SKM-1 (cell line): ENCODE data around the gene PIAS1.
"Not testable (repeated sequence)": the region's sequence is repeated elsewhere in the genome, so short reads cannot be mapped to it uniquely, and the experiment has no call there.

Source experiments
- DNase-seq: peaks from one replicate; lab custom pipeline; 2025; ENCODE audit not compliant: unreplicated experiment; lab: John Stamatoyannopoulos, UW

PIAS1 gene

DNA sequence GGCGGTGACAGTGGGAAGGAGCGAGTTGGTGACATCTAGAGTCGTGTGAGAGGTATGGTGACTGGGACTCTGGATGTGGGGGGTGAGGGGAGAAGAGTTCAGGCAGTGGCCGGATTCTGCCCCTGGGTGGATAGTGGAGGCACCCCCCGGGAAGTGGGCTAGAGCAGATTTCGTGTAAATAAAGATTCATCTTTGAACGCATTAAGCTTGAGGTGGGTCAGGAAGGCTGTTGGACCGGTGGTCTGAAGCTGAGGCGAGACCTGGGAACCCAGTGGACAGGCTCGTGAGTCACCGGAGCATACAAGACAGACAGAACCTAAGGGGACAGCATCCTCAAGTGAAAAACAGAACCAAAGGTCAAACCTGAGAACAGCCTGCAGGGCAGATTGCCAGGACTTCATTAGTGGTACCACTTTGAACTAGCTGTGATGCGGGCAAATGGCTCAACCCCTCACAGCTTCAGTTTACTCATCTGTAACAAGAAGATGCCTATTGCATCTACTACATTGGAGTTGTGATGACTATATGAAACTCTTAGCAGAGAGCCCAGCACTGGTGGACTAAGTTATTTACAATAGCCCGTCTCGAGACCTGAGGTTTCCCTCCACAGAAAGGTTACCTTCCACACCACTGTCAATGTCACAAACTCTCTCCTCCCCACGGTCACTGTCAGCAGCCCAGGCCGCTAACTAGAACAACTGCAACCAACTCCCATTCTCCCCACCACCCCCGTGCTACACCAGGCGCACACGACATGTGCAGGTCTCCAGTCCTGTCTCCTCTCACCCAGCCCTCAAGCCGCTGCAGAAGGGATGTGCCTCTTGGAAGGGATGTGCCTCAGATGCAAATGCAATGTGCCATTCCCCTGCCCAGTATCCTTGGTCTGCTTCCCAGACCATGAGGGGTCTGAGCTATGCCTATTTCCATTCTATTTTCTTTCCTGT is 176.3 kb downstream of the PIAS1 start:
- DNase-seq: no peak

DNA sequence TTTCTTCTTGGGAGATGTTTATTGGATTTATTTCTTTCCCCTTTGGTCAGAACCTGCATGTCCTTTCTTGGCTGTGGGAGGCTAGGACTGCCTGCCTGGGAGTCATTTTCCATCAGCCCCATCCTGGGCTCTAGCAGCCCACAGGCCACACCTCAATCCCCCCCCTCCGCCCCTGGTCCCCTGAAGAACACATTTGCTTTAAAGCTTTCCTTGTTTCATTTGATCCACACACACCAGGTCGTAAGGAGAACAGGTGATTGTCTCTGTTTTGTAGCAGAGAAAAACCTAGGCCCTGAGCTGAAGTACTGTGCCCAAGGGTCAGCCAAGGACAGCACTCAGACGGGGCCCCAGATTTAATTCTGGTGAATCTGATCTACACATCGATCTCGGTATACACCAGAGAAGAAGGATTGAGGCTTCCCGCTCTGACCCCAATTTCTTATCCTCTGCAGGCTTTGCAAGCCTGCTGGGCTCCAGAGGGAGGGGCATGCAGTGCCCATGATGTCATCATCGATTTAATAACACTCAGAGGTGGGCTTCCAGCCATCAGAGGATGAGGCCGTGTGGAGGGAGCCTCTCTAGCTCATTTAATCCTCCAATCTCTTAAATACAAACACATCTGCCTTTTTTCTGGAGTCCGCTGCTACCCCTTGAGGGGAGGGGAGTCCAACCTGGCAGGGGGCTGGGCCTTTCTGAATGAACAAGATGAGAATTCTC is 177.1 kb downstream of the PIAS1 start:
- DNase-seq: no peak

DNA sequence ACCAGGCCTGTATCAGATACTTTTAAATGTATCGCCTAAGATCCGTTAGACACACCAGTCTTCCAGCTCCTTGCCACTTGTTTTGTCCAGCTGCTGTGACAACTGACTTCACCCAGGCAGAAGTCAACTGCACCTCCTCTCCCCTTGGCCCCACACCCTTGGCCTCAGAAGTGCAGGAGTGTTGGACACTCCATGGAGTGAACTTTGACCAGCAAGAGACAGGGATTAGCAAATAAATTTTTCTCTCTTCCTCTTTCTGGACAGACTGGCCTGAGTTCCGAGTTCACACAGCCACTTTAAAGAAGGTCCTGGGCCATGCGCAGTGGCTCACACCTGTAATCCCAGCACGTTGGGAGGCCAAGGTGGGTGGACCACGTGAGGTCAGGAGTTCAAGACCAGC is 178.3 kb downstream of the PIAS1 start:
- peak; percentile 15 for DNase-seq

DNA sequence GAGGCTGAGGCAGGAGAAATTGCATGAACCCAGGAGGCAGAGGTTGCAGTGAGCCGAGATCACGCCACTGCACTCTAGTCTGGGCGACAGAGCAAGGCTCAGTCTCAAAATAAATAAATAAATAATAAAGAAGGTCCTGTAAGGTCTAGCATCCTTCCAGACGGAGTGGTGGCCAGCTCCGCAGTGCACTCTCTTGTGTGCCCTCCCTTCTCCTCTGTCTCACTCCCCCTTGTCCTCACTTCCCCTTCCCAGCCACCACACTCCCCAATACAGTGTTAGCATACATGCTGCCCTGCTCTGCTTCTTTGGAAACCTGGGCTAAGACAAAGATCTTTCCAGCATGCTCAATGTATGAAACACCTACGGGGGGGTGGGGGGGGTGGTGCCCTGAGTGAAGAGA is 178.8 kb downstream of the PIAS1 start:
- DNase-seq: peak; percentile 61

DNA sequence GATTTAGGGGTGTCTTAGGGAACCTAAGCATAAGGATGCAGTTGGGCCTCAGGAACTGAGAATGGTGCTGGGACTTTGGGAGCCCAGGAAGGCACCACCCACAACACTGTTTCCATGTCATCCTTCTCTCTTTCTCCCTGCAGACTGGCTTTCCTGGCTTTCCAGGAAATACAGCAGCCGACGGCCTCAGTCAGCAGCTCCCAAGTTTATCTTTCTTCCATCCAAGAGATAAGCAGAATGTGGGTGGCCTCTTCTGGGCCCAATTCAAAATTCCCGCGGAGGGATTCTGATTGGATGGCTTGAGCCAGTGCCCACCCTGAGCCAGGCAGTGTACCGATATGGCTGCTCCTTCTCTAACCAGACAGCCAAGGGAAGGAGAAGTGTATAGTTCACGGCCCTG is 179.9 kb downstream of the PIAS1 start:
- no peak for DNase-seq

DNA sequence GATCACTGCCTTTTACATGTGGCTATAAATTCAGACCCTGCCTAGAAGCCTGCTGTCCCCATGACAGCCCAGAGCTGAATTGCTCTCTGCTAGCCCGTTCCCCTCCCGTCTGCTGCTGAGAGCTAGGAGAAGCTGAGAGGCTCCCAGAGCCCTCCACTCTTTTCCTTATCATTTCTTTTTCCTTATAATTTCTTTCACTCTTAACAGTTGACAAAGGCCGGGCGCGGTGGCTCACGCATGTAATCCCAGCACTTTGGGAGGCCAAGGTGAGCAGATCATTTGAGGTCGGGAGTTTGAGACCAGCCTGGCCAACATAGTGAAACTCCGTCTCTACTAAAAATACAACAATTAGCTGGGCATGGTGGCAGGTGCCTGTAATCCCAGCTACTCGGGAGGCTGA is 180.4 kb downstream of the PIAS1 start:
- not testable (repeated sequence) for DNase-seq

DNA sequence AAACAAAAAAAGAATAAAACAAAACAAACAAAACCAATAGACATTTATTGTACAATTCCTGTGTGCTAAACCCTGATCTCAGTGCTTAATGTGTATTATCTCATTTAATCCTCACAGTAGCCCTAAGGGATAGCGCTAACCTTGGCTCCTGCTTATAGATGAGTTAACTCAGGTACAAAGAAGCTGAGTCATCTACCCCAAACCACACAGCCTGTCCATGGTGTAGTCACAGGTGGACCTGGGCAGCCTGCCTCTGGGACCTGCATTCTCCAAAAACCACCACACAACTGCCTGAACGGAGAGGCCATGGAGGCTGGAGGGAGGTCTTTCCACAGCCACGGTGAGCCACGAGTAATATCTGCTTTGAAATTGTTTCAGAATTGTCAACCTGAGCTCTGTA is 180.9 kb downstream of the PIAS1 start:
- no peak for DNase-seq

DNA sequence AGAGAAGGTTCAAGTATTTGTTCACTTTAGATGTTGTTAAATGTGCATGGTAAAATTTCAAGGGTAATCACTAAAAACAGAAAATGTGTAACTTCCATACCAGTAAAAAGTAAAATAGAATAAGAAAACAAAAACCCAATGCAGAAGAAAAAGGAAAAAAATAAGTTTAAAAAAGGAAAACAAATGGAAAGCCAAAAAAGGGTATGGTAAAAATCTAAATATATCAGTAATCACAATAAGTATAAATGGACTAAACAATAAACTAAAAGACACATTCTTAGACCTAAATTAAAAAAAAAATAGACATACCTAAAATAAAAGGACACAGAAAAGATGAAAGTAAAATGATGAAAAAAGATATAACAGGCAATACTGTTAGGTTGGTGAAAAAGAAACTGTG is 184.9 kb downstream of the PIAS1 start:
- no peak for DNase-seq

DNA sequence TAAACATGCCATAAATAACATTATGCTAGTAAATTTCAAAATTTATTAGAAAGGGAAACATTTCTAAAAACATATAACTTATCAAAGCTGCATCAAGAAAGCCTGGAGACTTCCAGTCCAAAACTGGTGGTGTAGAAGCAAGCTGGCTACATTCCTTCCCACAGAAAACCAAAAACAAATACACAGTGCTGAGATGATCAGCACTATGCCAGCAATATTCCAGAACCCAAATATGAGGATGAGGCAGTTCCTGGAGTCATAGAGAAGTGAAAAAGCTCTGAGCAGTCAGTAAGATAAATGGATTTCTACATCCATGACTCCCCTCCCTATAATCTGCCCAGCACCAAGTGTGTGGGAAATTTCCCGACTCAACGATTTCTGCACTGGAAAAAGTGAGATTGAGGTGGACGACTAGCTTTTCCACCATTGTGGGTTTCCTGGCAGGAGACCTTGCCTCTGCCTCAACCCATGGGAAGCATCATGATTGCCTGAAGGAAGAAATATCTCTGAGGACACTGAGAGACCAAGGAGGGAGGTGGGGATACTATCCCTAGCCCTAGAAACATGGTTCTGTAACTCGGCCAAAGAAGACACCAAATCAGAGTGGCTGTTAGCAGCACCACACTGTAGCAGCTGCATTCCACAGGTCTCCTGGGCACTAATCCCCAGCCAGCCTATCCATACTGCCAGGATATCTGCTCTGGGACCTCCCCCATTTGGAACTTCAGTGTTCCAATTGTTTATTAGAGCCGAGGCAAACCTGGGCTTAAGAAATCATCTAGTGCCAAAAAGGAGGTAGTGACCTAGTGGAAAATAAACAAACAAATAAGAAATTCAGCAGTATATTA is 187.2 kb downstream of the PIAS1 start:
- DNase-seq: no peak
